ENCODE results near the gene LRBA.

LRBA gene

GRCh38 chr4:150972592-150972991, 42.5 kb downstream of the LRBA start:
- Histone ChIP-seq H4K20me1 (ENCODE audit: control insufficient read depth, insufficient read depth, low read depth, low read length) (peaks cover 7% of the 10 kb centered on the region), H3K9me2 (replicated peaks; ENCODE audit: control insufficient read depth, low read length) (no peaks in the 10 kb centered on the region), H3K4me2 (ENCODE audit: low read length) (peak overlapping the region; percentile 53), H3K27me3 (ENCODE audit: control insufficient read depth, low read length) (no peaks in the 10 kb centered on the region), H3K4me1 (ENCODE audit: control insufficient read depth, low read length) (peaks cover 32% of the 10 kb centered on the region), H3K9me3 (ENCODE audit: control insufficient read depth, insufficient read depth, low read length) (no peaks in the 10 kb centered on the region), H3K4me3 (ENCODE audit: low read length) (peak overlapping the region; percentile 21), H3K79me2 (ENCODE audit: control insufficient read depth, low read length) (peaks cover 90% of the 10 kb centered on the region), H3F3A (ENCODE audit: control insufficient read depth, insufficient read depth) (no peaks in the 10 kb centered on the region; the same call in 1 of the 2 replicates), H3K27ac (ENCODE audit: low read depth, low read length) (peak overlapping the region; percentile 36), H3K36me3 (ENCODE audit: control insufficient read depth, low read length) (no peaks in the 10 kb centered on the region)
- TF ChIP-seq CTCF (IDR thresholded peaks at IDR 0.05; ENCODE audit: low read depth, low read length, poor library complexity, severe bottlenecking) = no peak

- peaks cover 90% of the 10 kb centered on the region for H3K79me2 ChIP-seq (ENCODE audit: control insufficient read depth, low read length)
- H3K4me2 ChIP-seq (ENCODE audit: low read length) = peak overlapping the region; percentile 53; the same call in 1 of the 2 replicates
- H3K36me3 ChIP-seq (ENCODE audit: control insufficient read depth, low read length) = no peaks in the 10 kb centered on the region
- H3K27me3 ChIP-seq (ENCODE audit: control insufficient read depth, low read length) = no peaks in the 10 kb centered on the region
- 0 out of 2 replicates have a peak overlapping the region, but pooled peaks have one; percentile 36 for H3K27ac ChIP-seq (ENCODE audit: low read depth, low read length)
- no peaks in the 10 kb centered on the region; the same call in 1 of the 2 replicates for H3F3A ChIP-seq (ENCODE audit: control insufficient read depth, insufficient read depth)
- H4K20me1 ChIP-seq (ENCODE audit: control insufficient read depth, insufficient read depth, low read depth, low read length) = 0 out of 2 replicates have a peak, but pooled peaks cover 4% of the 10 kb centered on the region
- no peaks in the 10 kb centered on the region for H3K9me3 ChIP-seq (ENCODE audit: control insufficient read depth, insufficient read depth, low read length)
- peaks cover 32% of the 10 kb centered on the region for H3K4me1 ChIP-seq (ENCODE audit: control insufficient read depth, low read length)
- no peaks in the 10 kb centered on the region for H3K9me2 ChIP-seq (replicated peaks; ENCODE audit: control insufficient read depth, low read length)
- H3K4me3 ChIP-seq (ENCODE audit: low read length) = no peak overlapping the region
- TF ChIP-seq CTCF (IDR thresholded peaks at IDR 0.05; ENCODE audit: low read depth, low read length, poor library complexity, severe bottlenecking) (no peak), EZH2phosphoT487 (IDR thresholded peaks at IDR 0.05; ENCODE audit: borderline replicate concordance, low read length) (no peak)
These were observed 43.2 kb downstream of the LRBA start for GRCh38 chr4:150971901-150972300.

GRCh38 chr4:150970685-150971151, 44.4 kb downstream of the LRBA start:
- no peak overlapping the region for H3K4me3 ChIP-seq (ENCODE audit: low read length)
- H3K4me1 ChIP-seq (ENCODE audit: control insufficient read depth, low read length) = peaks cover 32% of the 10 kb centered on the region
- H3K27me3 ChIP-seq (ENCODE audit: control insufficient read depth, low read length) = no peaks in the 10 kb centered on the region
- H3K79me2 ChIP-seq (ENCODE audit: control insufficient read depth, low read length) = peaks cover 90% of the 10 kb centered on the region
- H3F3A ChIP-seq (ENCODE audit: control insufficient read depth, insufficient read depth) = no peaks in the 10 kb centered on the region; the same call in 1 of the 2 replicates
- H3K4me2 ChIP-seq (ENCODE audit: low read length) = no peak overlapping the region
- no peaks in the 10 kb centered on the region for H3K36me3 ChIP-seq (ENCODE audit: control insufficient read depth, low read length)
- H3K9me2 ChIP-seq (replicated peaks; ENCODE audit: control insufficient read depth, low read length) = no peaks in the 10 kb centered on the region
- TF ChIP-seq EZH2phosphoT487 (IDR thresholded peaks at IDR 0.05; ENCODE audit: borderline replicate concordance, low read length) (no peak), CTCF (IDR thresholded peaks at IDR 0.05; ENCODE audit: low read depth, low read length, poor library complexity, severe bottlenecking) (no peak)
- no peak overlapping the region for H3K27ac ChIP-seq (ENCODE audit: low read depth, low read length)
- H3K9me3 ChIP-seq (ENCODE audit: control insufficient read depth, insufficient read depth, low read length) = no peaks in the 10 kb centered on the region
- H4K20me1 ChIP-seq (ENCODE audit: control insufficient read depth, insufficient read depth, low read depth, low read length) = 0 out of 2 replicates have a peak, but pooled peaks cover 4% of the 10 kb centered on the region
